Pancreas (tissue), 10 donors: Measurements from ENCODE around the gene GALNT9. TPM values are rescaled to one million over a fixed set of nuclear protein-coding genes. Genes with fewer than 3 reads are reported as not detected.

Source experiments
- ATAC-seq, 4 donors: fragments of 200-7000 bp; cut with Tn5 transposase; one replicate each; pipeline versions ENCODE4 v1.8.0 to v1.9.1; 2020; ENCODE audit warnings: mild to moderate bottlenecking in 4 of 4, moderate library complexity in 4 of 4
- DNase-seq, 6 donors: peaks; one replicate each; pipeline ENCODE4 v3.0.0-alpha.2; 2020
- FAIRE-seq: peaks from 2 replicates; lab custom pipeline; 2012; peaks lifted over from hg19 to GRCh38; lab: Jason Lieb, UNC
- H3K27ac ChIP-seq, 4 donors: fragments of 200-600 bp; sonication (generic); 1 replicate in 3 of 4; 2 replicates in 1 of 4; pipeline versions ENCODE4 v1.5.0 to v1.8.0; 2020
- H3K27me3 ChIP-seq, 4 donors: fragments of 200-600 bp; one replicate each; pipeline ENCODE4 v1.8.0; 2021
- H3K36me3 ChIP-seq, 3 donors: fragments of 200-600 bp; sonication (generic) in 1 of 3; one replicate each; pipeline versions ENCODE4 v1.5.0 to v1.8.0; 2020 to 2021
- H3K4me1 ChIP-seq, 3 donors: fragments of 200-600 bp; one replicate each; pipeline ENCODE4 v1.8.0; 2021
- H3K4me3 ChIP-seq, 4 donors: fragments of 200-600 bp; sonication (generic) in 2 of 4; one replicate each; pipeline versions ENCODE4 v1.5.0 to v1.8.0; 2020 to 2021
- H3K9me3 ChIP-seq, 4 donors: fragments of 200-600 bp; one replicate each; pipeline ENCODE4 v1.8.0; 2021
- CTCF ChIP-seq, 4 donors: fragments of 200-600 bp; sonication (generic) in 3 of 4; IDR thresholded peaks; one replicate each; pipeline versions ENCODE4 v1.5.0 to v1.8.0; 2021; ENCODE audit warnings: antibody characterized with exemption in 4 of 4
- WGBS, 2 donors: extraction: QIAGEN DNeasy Blood & Tissue Kit; methylation state at CpG; one replicate each; pipeline ENCODE4 v1.1.7; 2013; 5-methylcytosine and 5-hydroxymethylcytosine counted together
- intact Hi-C, 3 donors: fragments of 100-400 bp; cut with DNase I; formaldehyde crosslinking; loops; one replicate each; pipeline versions ENCODE4 v1.11.1 to v1.14.2; 2022
- polyA plus RNA-seq, 2 donors: library from polyadenylated mRNA; stranded (reverse); fragments of 200-250 nt; gene quantifications; one replicate each; pipeline ENCODE4 v1.2.3, GENCODE V29; 2013
- total RNA-seq, 6 donors: library from RNA; stranded (reverse); fragmentation: NEBNext Ultra II Directional in 4 of 6; extraction: Animal tissue kit (Norgen Biotek cat#: 25700) in 4 of 6; gene quantifications; one replicate each; pipeline versions ENCODE4 v1.2.1 to v1.2.4, GENCODE V29; 2021 to 2023
- donor health status: healthy with polysubstance abuse.
- donor health status: DM: no; HTN: no; CAD: no; lungs with moderate emphysema.
- donor health status: DM: no; HTN: no; CAD: no.
- donor health status: control.
- donor health status: control.
- donor health status: Bipolar disorder and iron deficiency.
- donor health status: DM: yes; HTN: yes; CAD: no.
- donor health status: DM: no; HTN: no; CAD: no.
- donor health status: DM: no; HTN: no; CAD: no.
- donor health status: DM: yes; HTN: yes; CAD: no.

The GALNT9 gene
- total and polyA plus RNA-seq, 8 donors: 0.09 to 0.46 (median 0.25) TPM; not detected in 5

- Histone ChIP-seq H3K4me3 (no peak overlapping the region), H3K27me3 (no peaks in the 10 kb centered on the region), H3K27ac (no peak overlapping the region), H3K36me3 (no peaks in the 10 kb centered on the region), H3K9me3 (no peaks in the 10 kb centered on the region), H3K4me1 (no peaks in the 10 kb centered on the region)
- no peak for FAIRE-seq
- intact Hi-C loops: no loop called here
- ATAC-seq: no peak
- TF ChIP-seq CTCF (IDR thresholded peaks at IDR 0.05): no peak
- peak in 2 of 6 donors; percentile 36 to 50 for DNase-seq
- 63 to 67% methylated on average over 27 to 28 of the region's 28 CpGs for WGBS, 2 donors
Observed at GRCh38 chr12:132215299-132215989, 113.9 kb downstream of the GALNT9 start.

- H3K4me3 ChIP-seq: no peak overlapping the region
- H3K9me3 ChIP-seq: no peaks in the 10 kb centered on the region
- no peaks in the 10 kb centered on the region for H3K4me1 ChIP-seq
- intact Hi-C loops: no loop called here
- H3K27ac ChIP-seq: no peak overlapping the region
- no peaks in the 10 kb centered on the region for H3K36me3 ChIP-seq
- 52 to 53% methylated on average over 22 of the region's 22 CpGs for WGBS, 2 donors
- no peak for TF ChIP-seq CTCF (IDR thresholded peaks at IDR 0.05)
- DNase-seq (peak in 1 of 6 donors; percentile 46), ATAC-seq (no peak), FAIRE-seq (no peak)
- no peaks in the 10 kb centered on the region for H3K27me3 ChIP-seq
Observed at GRCh38 chr12:132214891-132215290, 114.5 kb downstream of the GALNT9 start.

- TF ChIP-seq CTCF (IDR thresholded peaks at IDR 0.05): no peak
- 62% methylated on average over 13 of the region's 13 CpGs for WGBS, 2 donors
- Histone ChIP-seq H3K4me1 (no peaks in the 10 kb centered on the region), H3K27ac (no peak overlapping the region), H3K27me3 (no peaks in the 10 kb centered on the region), H3K36me3 (no peaks in the 10 kb centered on the region), H3K9me3 (no peaks in the 10 kb centered on the region), H3K4me3 (no peak overlapping the region)
- ATAC-seq: no peak
- intact Hi-C loops: no loop called here
- peak in 1 of 6 donors; percentile 42 for DNase-seq
- FAIRE-seq: no peak
Observed at GRCh38 chr12:132214161-132214476, 115.3 kb downstream of the GALNT9 start.

GRCh38 chr12:132213359-132214160 is 115.8 kb downstream of the GALNT9 start:
- TF ChIP-seq CTCF (IDR thresholded peaks at IDR 0.05): no peak
- Histone ChIP-seq H3K4me1 (no peaks in the 10 kb centered on the region), H3K27ac (no peak overlapping the region), H3K36me3 (no peaks in the 10 kb centered on the region), H3K4me3 (no peak overlapping the region), H3K9me3 (no peaks in the 10 kb centered on the region), H3K27me3 (no peaks in the 10 kb centered on the region)
- no peak for FAIRE-seq
- intact Hi-C loops: no loop called here
- WGBS, 2 donors: 69 to 76% methylated on average over 26 of the region's 26 CpGs
- no peak for ATAC-seq
- DNase-seq: peak in 2 of 6 donors; percentile 43 to 51

GRCh38 chr12:132211816-132212215 is 117.6 kb downstream of the GALNT9 start:
- H3K9me3 ChIP-seq: no peaks in the 10 kb centered on the region
- no peak for FAIRE-seq
- ATAC-seq: no peak
- intact Hi-C loops: no loop called here
- H3K4me1 ChIP-seq: no peaks in the 10 kb centered on the region
- H3K27ac ChIP-seq: no peak overlapping the region
- H3K36me3 ChIP-seq: no peaks in the 10 kb centered on the region
- 77 to 85% methylated on average over 17 of the region's 17 CpGs for WGBS, 2 donors
- no peak for DNase-seq
- no peak overlapping the region for H3K4me3 ChIP-seq
- TF ChIP-seq CTCF (IDR thresholded peaks at IDR 0.05): no peak
- H3K27me3 ChIP-seq: no peaks in the 10 kb centered on the region
